Spinal cord (tissue), 10 donors: Measurements from ENCODE around the gene RGS7. TPM values are rescaled to one million over a fixed set of nuclear protein-coding genes. Genes with fewer than 3 reads are reported as not detected.

Experiments used
- DNase-seq, 6 donors: peaks; one replicate each; pipeline versions ENCODE4 v3.0.0 to v3.0.0-alpha.2; 2013 to 2015; ENCODE audit warnings: low spot score in 6 of 6, low read depth in 4 of 6
- H3K27ac ChIP-seq: one replicate; pipeline ENCODE4 v1.5.1; 2013; ENCODE audit warnings: low read depth, low read length, control low read depth
- H3K27me3 ChIP-seq: one replicate; pipeline ENCODE4 v1.6.1; 2013; ENCODE audit warnings: low read length; ENCODE audit not compliant: control insufficient read depth, insufficient read depth
- H3K36me3 ChIP-seq: one replicate; pipeline ENCODE4 v1.6.1; 2013; ENCODE audit warnings: low read length; ENCODE audit not compliant: control insufficient read depth, insufficient read depth
- H3K4me1 ChIP-seq: one replicate; pipeline ENCODE4 v1.6.1; 2013; ENCODE audit warnings: low read length; ENCODE audit not compliant: control insufficient read depth, insufficient read depth
- H3K4me3 ChIP-seq: one replicate; pipeline ENCODE4 v1.5.1; 2013; ENCODE audit warnings: low read depth, low read length, control low read depth
- H3K9me3 ChIP-seq: one replicate; pipeline ENCODE4 v1.6.1; 2013; ENCODE audit warnings: low read length; ENCODE audit not compliant: control insufficient read depth, insufficient read depth
- WGBS: methylation state at CpG from one replicate; pipeline ENCODE4 v1.1.5; 2013; ENCODE audit warnings: missing lambda C conversion rate; ENCODE audit not compliant: insufficient coverage; 5-methylcytosine and 5-hydroxymethylcytosine counted together
- polyA plus RNA-seq, 2 donors: library from polyadenylated mRNA; unstranded; fragments of 120-200 nt; gene quantifications; one replicate each; pipeline ENCODE4 v1.2.1, GENCODE V29; 2013; ENCODE audit not compliant: insufficient read length in 2 of 2
- total RNA-seq, 2 donors: library from RNA; depleted of rRNA in 1 of 2; stranded (reverse); fragments of 120-200 nt in 1 of 2; fragments of >200 nt in 1 of 2; gene quantifications; one replicate each; pipeline versions ENCODE4 v1.2.3 to v1.2.4, GENCODE V29; 2013 to 2014
- donor health status: healthy.

The RGS7 gene
- total and polyA plus RNA-seq, 4 donors, result 9.5 to 44.1 (median 31.3) TPM

GRCh38 chr1:241020851-241021697 is 335.9 kb downstream of the RGS7 start:
- Histone ChIP-seq H3K9me3 (no peaks in the 10 kb centered on the region), H3K4me1 (no peaks in the 10 kb centered on the region), H3K27me3 (no peaks in the 10 kb centered on the region), H3K27ac (no peak overlapping the region), H3K36me3 (no peaks in the 10 kb centered on the region), H3K4me3 (no peak overlapping the region)
- peak in 2 of 6 donors; percentile 39 to 63 for DNase-seq
- 100% methylated on average over 1 of the region's 6 CpGs for WGBS

GRCh38 chr1:241012708-241013340 is 344.2 kb downstream of the RGS7 start:
- H3K27ac ChIP-seq, result no peak overlapping the region
- WGBS, result 60% methylated on average over 2 of the region's 7 CpGs
- H3K9me3 ChIP-seq, result no peaks in the 10 kb centered on the region

GRCh38 chr1:241007668-241008067 is 349.3 kb downstream of the RGS7 start:
- Histone ChIP-seq H3K4me1 (no peaks in the 10 kb centered on the region), H3K36me3 (no peaks in the 10 kb centered on the region), H3K27me3 (no peaks in the 10 kb centered on the region), H3K4me3 (no peak overlapping the region), H3K27ac (no peak overlapping the region), H3K9me3 (no peaks in the 10 kb centered on the region)
- no peak for DNase-seq
- 97% methylated on average over 3 of the region's 4 CpGs for WGBS

More at GRCh38 chr1:241012708-241013340, 344.2 kb downstream of the RGS7 start:
- DNase-seq, result no peak
- Histone ChIP-seq H3K4me1 (no peaks in the 10 kb centered on the region), H3K27me3 (no peaks in the 10 kb centered on the region), H3K4me3 (no peak overlapping the region), H3K36me3 (no peaks in the 10 kb centered on the region)

- no peaks in the 10 kb centered on the region for H3K27me3 ChIP-seq
- 77% methylated on average over 5 of the region's 8 CpGs for whole genome bisulfite sequencing
Measured at GRCh38 chr1:240999826-241000225, 357.2 kb downstream of the RGS7 start.

GRCh38 chr1:240998441-240999015 is 358.5 kb downstream of the RGS7 start:
- no peaks in the 10 kb centered on the region for H3K36me3 ChIP-seq
- WGBS, result 75% methylated on average over 9 of the region's 18 CpGs
- no peaks in the 10 kb centered on the region for H3K4me1 ChIP-seq
- DNase-seq, result no peak
- no peaks in the 10 kb centered on the region for H3K9me3 ChIP-seq
- no peak overlapping the region for H3K27ac ChIP-seq
- no peak overlapping the region for H3K4me3 ChIP-seq
- H3K27me3 ChIP-seq, result no peaks in the 10 kb centered on the region

More at GRCh38 chr1:240999826-241000225, 357.2 kb downstream of the RGS7 start:
- H3K4me3 ChIP-seq, result no peak overlapping the region
- DNase-seq, result no peak
- no peaks in the 10 kb centered on the region for H3K4me1 ChIP-seq
- no peaks in the 10 kb centered on the region for H3K36me3 ChIP-seq
- no peaks in the 10 kb centered on the region for H3K9me3 ChIP-seq
- H3K27ac ChIP-seq, result no peak overlapping the region

GRCh38 chr1:240998024-240998423 is 359.0 kb downstream of the RGS7 start:
- DNase-seq, result no peak
- Histone ChIP-seq H3K9me3 (no peaks in the 10 kb centered on the region), H3K4me3 (no peak overlapping the region), H3K4me1 (no peaks in the 10 kb centered on the region), H3K36me3 (no peaks in the 10 kb centered on the region), H3K27ac (no peak overlapping the region), H3K27me3 (no peaks in the 10 kb centered on the region)
- WGBS, result 93% methylated on average over 3 of the region's 5 CpGs

- no peaks in the 10 kb centered on the region for H3K9me3 ChIP-seq
- no peak for DNase-seq
- H3K36me3 ChIP-seq, result no peaks in the 10 kb centered on the region
- H3K4me1 ChIP-seq, result no peaks in the 10 kb centered on the region
- WGBS, result 100% methylated on average over 1 of the region's 2 CpGs
- no peaks in the 10 kb centered on the region for H3K27me3 ChIP-seq
- no peak overlapping the region for H3K27ac ChIP-seq
- H3K4me3 ChIP-seq, result no peak overlapping the region
Measured at GRCh38 chr1:240993004-240993403, 364.0 kb downstream of the RGS7 start.

- peak in 1 of 6 donors; percentile 7 for DNase-seq
- Histone ChIP-seq H3K27ac (no peak overlapping the region), H3K4me3 (no peak overlapping the region), H3K27me3 (no peaks in the 10 kb centered on the region), H3K4me1 (no peaks in the 10 kb centered on the region), H3K9me3 (no peaks in the 10 kb centered on the region), H3K36me3 (no peaks in the 10 kb centered on the region)
- WGBS, result 74% methylated on average over 3 of the region's 5 CpGs
Measured at GRCh38 chr1:240991230-240991629, 365.8 kb downstream of the RGS7 start.

- Histone ChIP-seq H3K4me3 (no peak overlapping the region), H3K9me3 (no peaks in the 10 kb centered on the region), H3K36me3 (no peaks in the 10 kb centered on the region), H3K27ac (no peak overlapping the region), H3K4me1 (no peaks in the 10 kb centered on the region), H3K27me3 (no peaks in the 10 kb centered on the region)
- WGBS, result no CpG with 5 or more reads among the region's 5 CpGs
- no peak for DNase-seq
Measured at GRCh38 chr1:240987928-240988327, 369.1 kb downstream of the RGS7 start.
